Hepatocyte (in vitro differentiated cells): Measurements from ENCODE around the gene CDK5RAP1.

Experiments
- CTCF ChIP-seq: fragments of 200-600 bp; sonication (generic); IDR thresholded peaks from 2 replicates; pipeline ENCODE4 v1.5.1; 2016; ENCODE audit warnings: antibody characterized with exemption, mild to moderate bottlenecking; ENCODE audit not compliant: poor library complexity
- EZH2 ChIP-seq: fragments of 200-600 bp; sonication (generic); IDR thresholded peaks from 2 replicates; pipeline ENCODE4 v1.6.1; 2016; ENCODE audit warnings: antibody characterized with exemption, mild to moderate bottlenecking, borderline replicate concordance

GRCh38 chr20:33312583-33312982 is 88.7 kb downstream of the CDK5RAP1 start:
- TF ChIP-seq CTCF (no peak), EZH2 (no peak)
